Hematopoietic multipotent progenitor cell (in vitro differentiated cells): ENCODE measurements around the gene RHOJ. TPM values are rescaled to one million over a fixed set of nuclear protein-coding genes. Genes with fewer than 3 reads are reported as not detected.
"Not testable (repeated sequence)": the region's sequence is repeated elsewhere in the genome, so short reads cannot be mapped to it uniquely, and the experiment has no call there.

Source experiments
- DNase-seq, 3 donors: peaks; one replicate each; pipeline ENCODE4 v3.0.0-alpha.2; 2011 to 2015; ENCODE audit warnings: low read depth in 2 of 3, low spot score in 2 of 3
- total RNA-seq: library from RNA; depleted of rRNA; stranded (reverse); fragments of >200 nt; gene quantifications from one replicate; pipeline ENCODE4 v1.2.3, GENCODE V29; 2012

The RHOJ gene
- total RNA-seq, 1 donor, result not detected

DNA sequence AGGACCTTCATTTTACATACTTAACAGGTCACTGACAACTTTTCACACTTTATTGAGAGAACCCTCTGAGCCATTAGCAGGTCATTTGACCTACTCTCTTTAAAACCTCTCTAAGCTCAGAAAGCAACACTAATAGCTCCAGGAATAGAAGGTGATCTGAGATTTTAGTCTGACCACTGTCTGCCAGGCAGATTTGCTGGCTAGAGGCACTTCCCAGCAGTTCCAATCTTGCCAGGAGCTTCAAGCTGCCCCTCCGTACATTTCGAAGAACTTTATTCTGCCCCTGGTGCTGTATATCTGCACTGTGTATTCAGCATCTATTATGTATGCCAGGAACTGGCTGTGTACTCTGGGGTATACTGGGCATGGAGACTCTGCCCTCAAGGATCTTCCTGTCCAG is 58.2 kb downstream of the RHOJ start:
- DNase-seq, result no peak

- DNase-seq, result no peak
Measured at GRCh38 chr14:63266106-63266505, 61.9 kb downstream of the RHOJ start.

- no peak for DNase-seq
Measured at GRCh38 chr14:63267171-63267570, 62.9 kb downstream of the RHOJ start.

DNA sequence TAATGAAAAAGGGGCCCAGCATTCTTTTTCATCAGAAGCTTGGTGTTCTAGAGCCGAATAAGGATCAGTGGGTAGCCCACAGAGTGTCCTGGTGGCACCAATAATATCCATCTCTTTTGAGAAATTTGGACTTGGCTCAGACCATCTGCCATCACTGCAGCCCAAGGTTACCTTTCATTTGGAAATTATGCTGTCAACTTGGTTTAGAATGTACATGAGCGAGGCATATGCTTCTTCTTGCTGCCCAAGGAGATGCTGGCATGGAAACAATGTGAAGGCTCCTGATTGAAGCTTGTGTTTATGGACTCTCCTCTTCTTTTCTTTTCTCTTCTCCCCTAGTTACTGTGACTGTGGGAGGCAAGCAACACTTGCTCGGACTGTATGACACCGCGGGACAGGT is 64.5 kb downstream of the RHOJ start:
- DNase-seq, result no peak

- DNase-seq, result no peak
Measured at GRCh38 chr14:63269561-63270225, 65.5 kb downstream of the RHOJ start.

DNA sequence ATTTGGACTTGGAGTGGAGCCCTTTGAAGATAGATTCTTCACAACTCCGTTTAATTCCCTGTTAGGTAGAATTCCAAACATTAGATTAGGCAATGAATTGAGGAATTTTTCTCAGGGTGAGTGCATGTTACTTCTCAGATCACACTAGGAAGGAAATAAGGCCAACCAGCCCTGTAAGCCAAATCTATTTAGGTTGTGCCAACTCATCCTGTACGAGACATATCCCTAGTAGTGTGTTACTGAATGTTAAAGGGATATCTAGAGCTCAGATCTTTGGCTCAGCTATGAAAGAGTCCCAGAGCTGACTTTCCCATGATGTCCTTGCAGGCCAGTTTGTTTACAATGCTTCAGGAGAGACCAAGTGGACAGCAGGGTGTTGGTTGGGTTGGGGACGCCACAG is 68.9 kb downstream of the RHOJ start:
- no peak for DNase-seq

DNA sequence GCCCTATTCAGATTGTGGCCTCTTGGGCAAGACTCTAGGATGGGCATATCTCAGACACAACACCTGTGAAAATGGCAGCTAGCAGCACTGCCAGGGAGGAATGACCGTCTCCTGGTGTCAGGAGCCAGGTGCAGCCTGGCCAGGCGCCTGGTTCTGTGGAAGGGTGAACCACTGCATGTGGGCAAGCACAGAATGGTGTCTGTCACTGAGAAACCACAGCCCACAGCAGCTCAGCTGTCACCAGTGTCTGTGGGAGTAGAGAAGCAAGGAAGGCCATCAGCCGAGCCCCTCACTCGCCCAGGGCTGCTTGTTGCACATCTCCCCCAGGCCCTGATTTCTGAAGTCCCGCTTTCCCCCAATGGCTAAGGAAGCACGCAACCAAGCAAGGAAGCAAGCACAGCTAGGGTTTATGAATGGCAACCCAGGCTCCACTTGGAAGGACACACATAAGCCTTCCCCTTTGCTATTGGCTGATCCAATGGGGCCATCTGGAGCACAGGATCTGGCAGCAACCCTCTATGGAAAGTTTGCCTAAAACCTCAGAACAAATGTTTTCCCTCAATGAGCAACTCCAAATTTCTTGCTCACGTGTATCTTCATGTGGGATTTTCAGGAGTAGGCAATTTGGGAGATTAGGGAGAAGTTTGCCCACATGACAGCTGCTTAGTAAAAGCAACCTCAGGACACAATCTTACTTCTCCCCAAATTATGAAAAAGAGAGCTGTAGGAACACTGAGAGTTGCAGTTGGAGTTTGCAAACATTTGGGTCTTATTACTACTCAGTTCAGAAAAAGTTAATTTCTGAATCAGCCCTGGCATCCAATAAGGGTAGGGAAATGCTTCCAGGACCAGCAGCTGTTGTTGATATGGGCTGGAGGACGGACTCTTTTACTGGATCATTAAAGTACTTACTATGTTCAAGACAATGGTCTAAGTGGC is 69.7 kb downstream of the RHOJ start:
- DNase-seq, result no peak

DNA sequence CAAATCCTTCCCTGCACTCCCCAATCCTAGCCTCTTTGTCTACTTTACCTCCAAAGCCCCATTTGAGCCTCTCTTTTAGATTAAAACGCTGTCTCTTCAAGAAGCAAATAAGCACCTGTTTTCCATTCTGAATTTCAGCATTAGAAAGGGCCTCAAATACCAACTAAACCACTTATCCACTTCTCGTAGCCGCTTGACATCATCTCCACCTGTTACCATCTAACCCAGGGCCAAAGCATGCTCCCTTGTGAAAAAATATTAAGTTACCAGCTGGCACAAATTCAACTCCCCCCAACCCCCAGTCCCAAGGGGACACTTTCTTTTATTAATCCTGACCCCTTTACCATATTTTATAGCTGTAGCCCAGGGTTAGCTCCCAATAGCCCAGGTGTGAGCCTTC is 71.4 kb downstream of the RHOJ start:
- DNase-seq, result no peak

DNA sequence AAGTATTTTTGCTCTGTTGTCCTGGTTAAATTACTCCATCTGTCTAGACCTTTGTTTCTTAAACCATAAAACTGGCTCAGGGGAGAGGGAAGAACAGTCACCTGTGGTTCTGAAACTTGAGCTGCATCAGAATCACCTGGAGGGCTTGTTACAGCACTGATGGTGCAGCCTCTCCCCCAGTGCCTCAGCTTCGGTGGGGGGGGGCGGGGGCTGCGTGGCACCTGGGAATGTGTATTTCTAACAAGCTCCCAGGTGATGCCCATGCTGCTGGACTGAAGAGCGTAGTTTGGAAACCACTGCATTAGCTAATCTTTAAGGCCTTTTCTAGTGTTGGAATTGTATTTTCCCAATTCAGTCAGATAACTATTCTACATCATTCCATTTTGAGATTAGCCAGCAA is 71.8 kb downstream of the RHOJ start:
- no peak for DNase-seq

DNA sequence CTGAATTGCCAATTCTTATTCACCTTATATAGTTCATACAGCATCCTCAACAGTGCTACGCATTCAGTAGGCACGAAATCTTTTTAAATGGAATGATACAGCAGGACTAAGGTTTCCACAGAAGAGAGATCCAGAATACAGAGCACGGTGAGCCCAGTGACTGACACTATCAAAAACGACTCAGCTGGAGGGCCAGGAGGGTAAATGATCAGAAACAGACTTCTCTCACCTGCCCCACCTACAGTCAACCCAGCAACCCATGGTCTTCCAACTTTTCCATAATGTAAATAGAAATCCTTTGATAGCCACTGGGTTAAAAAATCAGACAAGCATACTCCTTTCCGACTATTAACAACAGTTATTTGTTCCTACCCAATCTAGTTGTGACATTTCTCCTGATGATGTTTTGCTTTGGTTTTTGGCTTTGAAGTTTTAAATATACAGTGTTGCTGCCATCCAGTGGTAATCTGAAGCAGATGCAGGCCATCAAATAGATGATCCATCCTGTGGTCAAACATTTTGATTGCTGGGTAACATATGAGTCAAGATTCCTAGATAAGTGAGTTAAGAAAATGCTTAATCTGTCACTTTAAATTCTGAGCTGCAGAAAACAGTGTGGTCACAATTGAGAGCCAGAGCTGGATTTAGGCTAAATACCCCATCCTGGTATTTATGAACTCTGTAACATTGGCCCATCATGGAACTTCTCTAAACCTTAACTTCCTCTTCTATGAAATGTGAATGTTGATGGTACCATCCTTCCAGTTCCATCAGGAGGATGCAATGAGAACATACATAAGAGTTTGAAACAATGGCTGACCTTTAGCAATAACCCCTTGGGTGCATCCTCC is 72.5 kb downstream of the RHOJ start:
- peak in 2 of 3 donors; percentile 15 to 47 for DNase-seq

GRCh38 chr14:63277591-63278183 is 73.4 kb downstream of the RHOJ start:
- DNase-seq, result no peak

GRCh38 chr14:63279933-63280332 is 75.7 kb downstream of the RHOJ start:
- not testable (repeated sequence) for DNase-seq

GRCh38 chr14:63282997-63283883 is 79.0 kb downstream of the RHOJ start:
- no peak for DNase-seq

- no peak for DNase-seq
Measured at GRCh38 chr14:63283884-63284248, 79.6 kb downstream of the RHOJ start.

GRCh38 chr14:63286071-63286470 is 81.8 kb downstream of the RHOJ start:
- DNase-seq, result no peak

- DNase-seq, result no peak
Measured at GRCh38 chr14:63287666-63288483, 83.6 kb downstream of the RHOJ start.

- DNase-seq, result no peak
Measured at GRCh38 chr14:63288853-63289252, 84.6 kb downstream of the RHOJ start.

DNA sequence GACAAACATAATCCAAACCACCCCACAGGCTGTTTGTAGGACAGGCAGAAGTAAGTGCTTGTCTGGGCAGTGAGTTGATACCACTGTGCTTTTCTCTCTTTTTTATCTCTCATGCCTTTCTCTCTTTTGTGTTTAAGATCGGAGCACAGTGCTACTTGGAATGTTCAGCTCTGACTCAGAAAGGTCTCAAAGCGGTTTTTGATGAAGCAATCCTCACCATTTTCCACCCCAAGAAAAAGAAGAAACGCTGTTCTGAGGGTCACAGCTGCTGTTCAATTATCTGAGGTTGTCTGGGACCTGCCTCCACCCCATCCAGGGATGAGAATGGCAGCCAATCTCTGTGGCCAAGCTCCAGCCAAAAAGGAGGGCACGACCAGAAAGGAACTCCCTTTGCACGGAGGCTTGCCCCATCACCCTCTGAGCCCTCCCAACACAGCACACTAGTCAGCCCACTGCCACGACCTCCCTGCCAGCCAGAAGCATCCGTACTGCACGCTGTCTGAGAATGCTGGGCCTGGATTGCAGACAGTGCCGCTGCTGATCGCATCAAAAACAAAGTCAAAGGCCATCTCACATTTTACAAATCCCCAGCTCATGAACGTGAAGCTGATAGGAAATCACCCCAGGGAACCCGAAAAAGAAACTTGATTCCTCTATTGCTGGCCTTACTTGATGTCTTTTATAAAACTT is 86.6 kb downstream of the RHOJ start:
- DNase-seq, result no peak
